SU-DHL-6 (cell line): ENCODE results near the gene ID3.

Experiments used
- H2AFZ ChIP-seq: fragments of 200-600 bp; sonication (generic); 2 replicates; pipeline ENCODE4 v1.6.1; 2014; ENCODE audit warnings: low read depth, mild to moderate bottlenecking, moderate library complexity, mixed read lengths, antibody characterized with exemption, low read length; ENCODE audit not compliant: severe bottlenecking
- H3F3A ChIP-seq: fragments of 200-600 bp; shearing (Covaris generic); 2 replicates; pipeline ENCODE4 v1.6.0; 2016; ENCODE audit warnings: antibody characterized with exemption, mild to moderate bottlenecking; ENCODE audit not compliant: insufficient read depth
- H3K27ac ChIP-seq: fragments of 200-600 bp; sonication (generic); 2 replicates; pipeline ENCODE4 v1.5.1; 2016; ENCODE audit warnings: low read depth, mild to moderate bottlenecking, low read length, moderate library complexity, mixed read lengths
- H3K27me3 ChIP-seq: fragments of 200-600 bp; sonication (generic), shearing (Covaris generic); 2 replicates; pipeline ENCODE4 v1.6.0; 2014; ENCODE audit warnings: mild to moderate bottlenecking, low read length
- H3K36me3 ChIP-seq: fragments of 200-600 bp; sonication (generic); 2 replicates; pipeline ENCODE4 v1.6.1; 2014; ENCODE audit warnings: mild to moderate bottlenecking, low read length, mixed read lengths
- H3K4me2 ChIP-seq: fragments of 300-600, 200-600 bp; shearing (Covaris generic), sonication (generic); 2 replicates; pipeline ENCODE4 v1.6.0; 2014; ENCODE audit warnings: low read length, low read depth, mild to moderate bottlenecking; ENCODE audit not compliant: poor library complexity, severe bottlenecking
- H3K4me3 ChIP-seq: fragments of 200-600 bp; sonication (generic); 2 replicates; pipeline ENCODE4 v1.5.1; 2014; ENCODE audit warnings: antibody characterized with exemption, low read length, mild to moderate bottlenecking, mixed read lengths; ENCODE audit not compliant: insufficient read depth, poor library complexity, severe bottlenecking
- H3K79me2 ChIP-seq: fragments of 200-600 bp; sonication (generic); 2 replicates; pipeline ENCODE4 v1.6.1; 2014; ENCODE audit warnings: mild to moderate bottlenecking, low read length, moderate library complexity; ENCODE audit not compliant: insufficient read depth
- H3K9ac ChIP-seq: fragments of 200-600 bp; sonication (generic); 2 replicates; pipeline ENCODE4 v1.7.0; 2014; ENCODE audit warnings: mild to moderate bottlenecking, low read length
- H3K9me2 ChIP-seq: fragments of 200-600 bp; sonication (generic); replicated peaks from 2 replicates; pipeline ENCODE4 v1.6.1; 2014; ENCODE audit warnings: low read length; ENCODE audit not compliant: insufficient read depth
- H3K9me3 ChIP-seq: fragments of 200-600 bp; sonication (generic); 2 replicates; pipeline ENCODE4 v1.6.1; 2014; ENCODE audit warnings: low read length, mixed read lengths; ENCODE audit not compliant: insufficient read depth
- H4K20me1 ChIP-seq: fragments of 200-600 bp; sonication (generic); 2 replicates; pipeline ENCODE4 v1.6.1; 2014; ENCODE audit warnings: low read depth, mild to moderate bottlenecking, antibody characterized with exemption, low read length, moderate library complexity, mixed read lengths
- EZH2phosphoT487 ChIP-seq: fragments of 200-600 bp; sonication (generic), shearing (Covaris generic); conservative IDR thresholded peaks from 2 replicates; pipeline ENCODE4 v1.6.1; 2018; ENCODE audit warnings: mild to moderate bottlenecking, antibody characterized with exemption, low read length, moderate library complexity, mixed read lengths
- TF ChIP-seq, protein P1 (sequence below): fragments of 200-600 bp; sonication (generic); IDR thresholded peaks from one replicate; pipeline ENCODE4 v1.5.1; 2017; ENCODE audit warnings: antibody characterized with exemption, mild to moderate bottlenecking, low read length, moderate library complexity; ENCODE audit not compliant: insufficient read depth, poor library complexity, severe bottlenecking

ID3 gene

DNA sequence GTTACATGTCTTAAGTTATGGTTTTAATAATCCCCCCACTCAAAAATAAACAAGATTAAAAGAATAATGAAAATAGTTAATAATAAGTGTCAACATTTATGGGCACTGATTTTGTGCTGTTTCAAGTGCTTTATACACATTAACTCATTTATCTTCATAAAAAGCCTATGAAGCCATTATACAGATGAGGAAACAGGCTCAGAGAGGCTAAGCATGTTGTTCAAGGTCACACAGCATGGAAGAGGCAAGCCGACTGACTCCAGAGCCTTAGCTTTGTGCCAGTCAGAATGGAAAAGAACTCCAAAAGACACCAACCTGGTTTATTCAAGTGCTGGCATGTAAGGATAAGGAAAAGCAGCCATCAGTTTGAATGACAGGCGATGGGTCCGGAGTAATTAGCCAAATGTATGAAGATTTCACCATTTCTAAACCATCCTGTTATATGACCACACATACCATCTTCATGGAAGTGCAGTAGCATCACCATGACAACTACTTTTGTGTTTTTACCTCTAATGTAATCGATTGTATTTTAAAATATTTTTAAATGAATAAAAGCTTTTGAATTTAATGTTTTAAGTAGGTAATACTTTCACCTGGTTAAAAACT, 14.4 kb upstream of the ID3 start:
- H3K9me3 ChIP-seq: no peaks in the 10 kb centered on the region
- H3K4me3 ChIP-seq: no peak overlapping the region
- 0 out of 2 replicates have a peak overlapping the region, but pooled peaks have one; percentile 23 for H3K27ac ChIP-seq
- no peak overlapping the region for H3K9ac ChIP-seq
- no peak for TF ChIP-seq EZH2phosphoT487
- TF ChIP-seq, protein P1, sequence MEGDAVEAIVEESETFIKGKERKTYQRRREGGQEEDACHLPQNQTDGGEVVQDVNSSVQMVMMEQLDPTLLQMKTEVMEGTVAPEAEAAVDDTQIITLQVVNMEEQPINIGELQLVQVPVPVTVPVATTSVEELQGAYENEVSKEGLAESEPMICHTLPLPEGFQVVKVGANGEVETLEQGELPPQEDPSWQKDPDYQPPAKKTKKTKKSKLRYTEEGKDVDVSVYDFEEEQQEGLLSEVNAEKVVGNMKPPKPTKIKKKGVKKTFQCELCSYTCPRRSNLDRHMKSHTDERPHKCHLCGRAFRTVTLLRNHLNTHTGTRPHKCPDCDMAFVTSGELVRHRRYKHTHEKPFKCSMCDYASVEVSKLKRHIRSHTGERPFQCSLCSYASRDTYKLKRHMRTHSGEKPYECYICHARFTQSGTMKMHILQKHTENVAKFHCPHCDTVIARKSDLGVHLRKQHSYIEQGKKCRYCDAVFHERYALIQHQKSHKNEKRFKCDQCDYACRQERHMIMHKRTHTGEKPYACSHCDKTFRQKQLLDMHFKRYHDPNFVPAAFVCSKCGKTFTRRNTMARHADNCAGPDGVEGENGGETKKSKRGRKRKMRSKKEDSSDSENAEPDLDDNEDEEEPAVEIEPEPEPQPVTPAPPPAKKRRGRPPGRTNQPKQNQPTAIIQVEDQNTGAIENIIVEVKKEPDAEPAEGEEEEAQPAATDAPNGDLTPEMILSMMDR: no peak
- no peaks in the 10 kb centered on the region for H3K36me3 ChIP-seq
- H3K27me3 ChIP-seq: no peaks in the 10 kb centered on the region
- H3K9me2 ChIP-seq: no peaks in the 10 kb centered on the region
- H3K4me2 ChIP-seq: peak overlapping the region; percentile 6
- H2AFZ ChIP-seq: no peak overlapping the region
- H3F3A ChIP-seq: peaks cover 7% of the 10 kb centered on the region
- no peaks in the 10 kb centered on the region for H3K79me2 ChIP-seq
- H4K20me1 ChIP-seq: no peaks in the 10 kb centered on the region

DNA sequence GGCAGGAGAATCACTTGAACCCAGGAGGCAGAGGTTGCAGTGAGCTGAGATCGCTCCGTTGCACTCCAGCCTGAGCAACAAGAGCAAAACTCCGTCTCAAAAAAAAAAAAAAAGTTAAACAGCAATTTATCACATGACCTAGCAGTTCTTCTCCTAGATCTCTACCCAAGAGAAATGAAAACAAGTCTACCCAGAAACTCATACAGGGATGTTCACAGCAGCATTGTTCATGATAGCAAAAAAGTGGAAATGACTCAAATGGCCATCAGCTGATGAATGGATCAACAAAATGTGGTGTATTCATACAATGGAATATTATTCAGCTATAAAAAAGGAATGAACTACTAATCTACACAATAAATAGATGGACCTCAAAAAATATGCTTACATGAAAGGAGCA, 12.2 kb upstream of the ID3 start:
- Histone ChIP-seq H3K9me3 (no peaks in the 10 kb centered on the region), H3K9ac (no peak overlapping the region), H3K4me3 (no peak overlapping the region), H2AFZ (no peak overlapping the region), H3K4me2 (no peak overlapping the region), H4K20me1 (no peaks in the 10 kb centered on the region), H3F3A (no peaks in the 10 kb centered on the region; the same call in 1 of the 2 replicates), H3K79me2 (no peaks in the 10 kb centered on the region), H3K27ac (no peak overlapping the region), H3K9me2 (no peaks in the 10 kb centered on the region), H3K27me3 (no peaks in the 10 kb centered on the region), H3K36me3 (no peaks in the 10 kb centered on the region)
- no peak for TF ChIP-seq EZH2phosphoT487
- TF ChIP-seq, protein P1: no peak

DNA sequence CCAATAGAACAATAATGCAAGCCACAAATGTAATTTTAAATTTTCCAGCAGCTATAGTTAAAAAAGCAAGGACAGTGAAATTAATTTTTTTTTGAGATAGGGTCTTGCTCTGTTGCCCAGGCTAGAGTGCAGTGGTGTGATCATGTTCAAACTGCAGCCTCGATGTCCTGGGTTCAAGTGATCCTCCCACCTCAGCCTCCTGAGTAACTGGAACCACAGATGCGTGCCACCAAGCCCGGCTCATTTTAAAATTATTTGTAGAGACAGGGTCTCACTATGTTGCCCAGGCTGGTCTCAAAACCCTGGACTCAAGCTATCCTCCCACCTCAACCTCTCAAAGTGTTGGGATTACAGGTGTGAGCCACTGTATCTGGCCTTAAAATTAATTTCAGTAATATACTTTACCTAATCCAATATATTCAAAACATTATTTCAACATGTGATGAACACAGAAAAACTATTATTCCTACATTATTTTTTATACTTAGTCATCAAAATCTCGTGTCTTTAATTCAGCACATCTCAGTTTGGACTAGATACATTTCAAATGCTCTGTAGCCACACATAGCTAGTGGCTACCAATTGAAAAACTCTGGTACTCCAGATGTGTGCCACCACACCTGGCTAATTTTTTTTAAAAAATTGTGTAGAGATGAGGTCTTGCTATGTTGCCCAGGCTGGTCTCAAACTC, 10.8 kb upstream of the ID3 start:
- Histone ChIP-seq H3K4me2 (no peak overlapping the region), H2AFZ (no peak overlapping the region), H3K27me3 (no peaks in the 10 kb centered on the region), H4K20me1 (no peaks in the 10 kb centered on the region), H3K9me2 (no peaks in the 10 kb centered on the region), H3K27ac (no peak overlapping the region), H3F3A (no peaks in the 10 kb centered on the region; the same call in 1 of the 2 replicates), H3K36me3 (no peaks in the 10 kb centered on the region), H3K9me3 (no peaks in the 10 kb centered on the region), H3K4me3 (no peak overlapping the region), H3K79me2 (no peaks in the 10 kb centered on the region), H3K9ac (no peak overlapping the region)
- no peak for TF ChIP-seq EZH2phosphoT487
- TF ChIP-seq, protein P1: no peak
